Measurements from ENCODE around the gene CCN6.
"Not testable (repeated sequence)": the region's sequence is repeated elsewhere in the genome, so short reads cannot be mapped to it uniquely, and the experiment has no call there.

The CCN6 gene

GRCh38 chr6:112044196-112044595, 9.7 kb upstream of the CCN6 start:
- Histone ChIP-seq H3K36me3 (ENCODE audit: control insufficient read depth in 2 of 2, insufficient read depth in 1 of 2, low read length in 2 of 2) (no peaks in the 10 kb centered on the region), H3K4me1 (ENCODE audit: control insufficient read depth, insufficient read depth, low read length) (no peaks in the 10 kb centered on the region), H3K9me3 (ENCODE audit: control insufficient read depth, insufficient read depth, low read depth, low read length) (no peaks in the 10 kb centered on the region), H3K27ac (ENCODE audit: extremely low read depth, low read depth, low read length) (no peak overlapping the region), H3K4me3 (ENCODE audit: low read depth, low read length) (no peak overlapping the region)
- POLR2A ChIA-PET = no interaction called here
- TF ChIP-seq HOXD13 (CRISPR knock-in tag; IDR thresholded peaks at IDR 0.05; ENCODE audit: borderline replicate concordance) (no peak), ZBTB49 (tag by site-specific recombination; IDR thresholded peaks at IDR 0.05; ENCODE audit: low read depth) (no peak)
- CTCF ChIA-PET = interaction anchor here (0.5 to 6.8 kb wide), 26 partner anchors 8 to 1455 kb away, joined by 3 to 139 read pairs (median 4); partner anchors contain the start of gene CCN6

GRCh38 chr6:112044856-112045255, 9.0 kb upstream of the CCN6 start:
- no peaks in the 10 kb centered on the region for H3K9me3 ChIP-seq (ENCODE audit: control insufficient read depth, insufficient read depth, low read depth, low read length)
- no peak for TF ChIP-seq ZNF473 (tag by site-specific recombination; IDR thresholded peaks at IDR 0.05)
- ChIA-PET CTCF (interaction anchor here (0.5 to 6.8 kb wide), 24 partner anchors 8 to 1034 kb away, joined by 3 to 139 read pairs (median 3); partner anchors contain the start of gene CCN6), POLR2A (no interaction called here)
- no peaks in the 10 kb centered on the region for H3K4me1 ChIP-seq (ENCODE audit: control insufficient read depth, insufficient read depth, low read length)
- H3K36me3 ChIP-seq (ENCODE audit: control insufficient read depth in 2 of 2, insufficient read depth in 1 of 2, low read length in 2 of 2) = no peaks in the 10 kb centered on the region
- no peak overlapping the region for H3K4me3 ChIP-seq (ENCODE audit: low read depth, low read length)
- no peak overlapping the region for H3K27ac ChIP-seq (ENCODE audit: extremely low read depth, low read depth, low read length)

- H3K4me1 ChIP-seq (ENCODE audit: control insufficient read depth, insufficient read depth, low read length); H3K9me3 ChIP-seq (ENCODE audit: control insufficient read depth, insufficient read depth, low read depth, low read length); POLR2A ChIA-PET; H3K27ac ChIP-seq (ENCODE audit: extremely low read depth, low read depth, low read length); H3K36me3 ChIP-seq (ENCODE audit: control insufficient read depth in 2 of 2, insufficient read depth in 1 of 2, low read length in 2 of 2); H3K4me3 ChIP-seq (ENCODE audit: low read depth, low read length): not testable (repeated sequence)
- CTCF ChIA-PET = interaction anchor here (1.7 kb wide), 1 partner anchor 338 kb away, joined by 3 read pairs; no protein-coding TSS in a partner anchor
Measured at GRCh38 chr6:112047523-112047922, 6.4 kb upstream of the CCN6 start.

- no peak overlapping the region for H3K27ac ChIP-seq (ENCODE audit: extremely low read depth, low read depth, low read length)
- no peaks in the 10 kb centered on the region for H3K36me3 ChIP-seq (ENCODE audit: control insufficient read depth in 2 of 2, insufficient read depth in 1 of 2, low read length in 2 of 2)
- H3K9me3 ChIP-seq (ENCODE audit: control insufficient read depth, insufficient read depth, low read depth, low read length) = no peaks in the 10 kb centered on the region
- CTCF ChIA-PET = interaction anchor here (0.6 to 2.2 kb wide), 6 partner anchors 9 to 340 kb away, joined by 3 to 12 read pairs (median 4); no protein-coding TSS in a partner anchor
- H3K4me1 ChIP-seq (ENCODE audit: control insufficient read depth, insufficient read depth, low read length) = no peaks in the 10 kb centered on the region
- no peak overlapping the region for H3K4me3 ChIP-seq (ENCODE audit: low read depth, low read length)
- POLR2A ChIA-PET = interaction anchor here (0.9 kb wide), 1 partner anchor 790 kb away, joined by 3 read pairs; a partner anchor contains a TSS
- TF ChIP-seq ZBTB20 (tag by site-specific recombination; IDR thresholded peaks at IDR 0.05) = no peak
- TF ChIP-seq ZFP69B (tag by site-specific recombination; IDR thresholded peaks at IDR 0.05) = no peak
- TF ChIP-seq ZNF280C (tag by site-specific recombination; IDR thresholded peaks at IDR 0.05) = no peak
- TF ChIP-seq GLI2 (tag by site-specific recombination; IDR thresholded peaks at IDR 0.05; ENCODE audit: borderline replicate concordance, low read depth) = no peak
- TF ChIP-seq ZNF138 (tag by site-specific recombination; IDR thresholded peaks at IDR 0.05; ENCODE audit: borderline replicate concordance) = no peak
- no peak for TF ChIP-seq ZSCAN30 (tag by site-specific recombination; IDR thresholded peaks at IDR 0.05)
- no peak for TF ChIP-seq ZNF133 (tag by site-specific recombination; IDR thresholded peaks at IDR 0.05)
- TF ChIP-seq ZBTB49 (tag by site-specific recombination; IDR thresholded peaks at IDR 0.05; ENCODE audit: low read depth) = no peak
- TF ChIP-seq ZNF37A (tag by site-specific recombination; IDR thresholded peaks at IDR 0.05) = no peak
- no peak for TF ChIP-seq ZBTB26 (tag by site-specific recombination; optimal IDR thresholded peaks at IDR 0.05)
- no peak for TF ChIP-seq ZNF214 (tag by site-specific recombination; IDR thresholded peaks at IDR 0.05; ENCODE audit: borderline replicate concordance)
- TF ChIP-seq ZNF513 (tag by site-specific recombination; IDR thresholded peaks at IDR 0.05) = no peak
- TF ChIP-seq ZNF169 (tag by site-specific recombination; IDR thresholded peaks at IDR 0.05) = no peak
Measured at GRCh38 chr6:112049026-112049799, 4.7 kb upstream of the CCN6 start.

Data from HEK293 (cell line).